Measurements from ENCODE around the gene ZDHHC11.

ZDHHC11 gene, protein sequence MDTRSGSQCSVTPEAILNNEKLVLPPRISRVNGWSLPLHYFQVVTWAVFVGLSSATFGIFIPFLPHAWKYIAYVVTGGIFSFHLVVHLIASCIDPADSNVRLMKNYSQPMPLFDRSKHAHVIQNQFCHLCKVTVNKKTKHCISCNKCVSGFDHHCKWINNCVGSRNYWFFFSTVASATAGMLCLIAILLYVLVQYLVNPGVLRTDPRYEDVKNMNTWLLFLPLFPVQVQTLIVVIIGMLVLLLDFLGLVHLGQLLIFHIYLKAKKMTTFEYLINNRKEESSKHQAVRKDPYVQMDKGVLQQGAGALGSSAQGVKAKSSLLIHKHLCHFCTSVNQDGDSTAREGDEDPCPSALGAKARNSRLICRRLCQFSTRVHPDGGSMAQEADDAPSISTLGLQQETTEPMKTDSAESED

DNA sequence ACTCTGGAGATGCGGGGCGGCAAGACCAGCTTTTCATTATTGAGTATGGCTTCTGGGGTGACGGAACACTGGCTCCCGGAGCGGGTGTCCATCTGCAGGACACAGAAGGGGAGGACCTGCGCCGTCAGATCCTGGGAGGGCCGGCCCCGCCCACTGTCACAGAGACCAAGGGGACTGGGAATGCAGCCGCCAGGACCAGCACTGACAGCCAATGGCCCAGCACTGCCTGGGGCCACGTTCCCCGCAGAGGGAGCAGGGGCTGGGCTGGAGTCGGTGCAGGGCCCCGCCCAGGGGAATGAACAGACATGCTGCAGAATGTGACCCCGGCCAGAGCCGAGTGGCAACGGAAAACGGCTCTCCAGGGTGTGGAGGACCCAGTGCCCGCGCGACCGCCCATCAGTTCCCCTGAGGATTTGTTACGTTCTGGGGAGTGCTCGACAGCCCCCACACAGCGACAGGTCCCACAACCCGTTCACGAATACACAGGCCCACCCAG is at the start of gene ZDHHC11:
TSS of gene ZDHHC11 (minus strand) at position 476 of the 496 bp plus-strand sequence. CDS start at position 92, 384 bp downstream.
- DNase-seq (ENCODE audit: low spot score) = peak; percentile 25

DNA sequence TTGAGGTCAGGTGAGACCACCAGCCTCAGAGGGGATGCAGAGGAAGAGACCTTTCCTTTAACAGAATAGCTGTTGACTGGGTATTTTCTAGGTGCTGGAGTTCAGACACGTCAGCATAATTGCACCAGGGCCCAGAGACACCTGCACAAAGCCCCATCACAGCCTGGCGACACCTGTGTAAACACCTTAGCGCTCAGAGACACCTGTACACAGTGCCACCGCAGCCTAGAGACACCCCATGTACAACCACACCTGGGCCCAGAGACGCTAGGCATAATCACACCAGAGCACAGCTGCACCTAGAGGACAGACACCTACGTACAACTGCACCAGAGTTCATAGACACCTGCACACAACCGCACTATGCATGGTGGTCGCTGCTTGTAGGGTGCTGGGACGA is 42.9 kb upstream of the ZDHHC11 start:
- DNase-seq (ENCODE audit: low spot score) = no peak

DNA sequence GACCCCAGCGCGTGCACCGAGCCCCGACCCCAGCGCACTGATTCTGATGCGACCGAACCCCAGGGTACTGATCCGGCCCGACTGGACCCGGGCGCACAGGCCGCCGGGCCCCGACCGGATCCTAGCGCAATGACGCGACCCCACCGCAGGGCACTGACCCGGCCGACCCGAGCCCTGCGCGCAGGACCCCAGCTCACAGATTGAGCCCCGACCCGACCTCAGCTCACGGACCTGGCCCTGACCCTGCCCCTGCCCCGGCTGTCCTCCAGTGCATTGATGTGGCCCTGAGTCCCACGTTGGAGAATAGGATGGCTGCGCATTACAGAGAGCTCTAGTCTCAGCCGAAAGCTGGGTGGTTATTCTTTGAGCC is 42.3 kb upstream of the ZDHHC11 start:
- DNase-seq (ENCODE audit: low spot score) = no peak

DNA sequence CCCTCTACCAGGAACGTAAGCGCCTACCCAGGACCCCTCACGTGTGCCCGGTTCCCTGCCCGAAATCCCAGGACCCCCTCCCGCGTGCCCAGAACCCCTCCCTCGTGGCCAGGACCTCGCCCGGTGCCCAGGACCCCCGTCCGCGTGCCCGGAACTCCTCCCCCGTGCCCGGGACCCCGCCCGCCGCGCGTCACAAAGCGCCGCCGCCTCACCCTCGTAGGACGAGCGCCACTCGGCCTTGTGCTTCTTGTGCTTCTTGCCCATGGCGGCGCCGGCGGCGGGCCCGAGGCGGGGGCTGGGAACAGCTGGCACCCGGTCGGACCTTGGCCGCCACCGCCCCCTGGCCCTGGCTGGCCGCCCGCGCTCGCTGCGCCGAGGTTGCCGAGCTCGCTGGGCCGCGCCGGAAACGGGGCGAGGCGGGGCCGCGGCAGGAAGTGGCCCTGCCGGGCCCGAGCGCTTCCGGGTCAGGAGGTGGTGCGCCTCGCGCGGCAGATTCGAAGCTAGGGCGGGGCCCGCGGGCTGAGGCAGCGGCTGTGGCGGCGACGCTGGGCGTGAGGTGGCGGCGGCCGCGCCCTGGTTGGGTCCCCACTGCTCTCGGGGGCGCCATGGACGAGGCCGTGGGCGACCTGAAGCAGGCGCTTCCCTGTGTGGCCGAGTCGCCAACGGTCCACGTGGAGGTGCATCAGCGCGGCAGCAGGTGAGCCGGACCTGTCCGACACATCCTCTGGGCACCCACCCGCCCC is 41.8 kb upstream of the ZDHHC11 start, which contains the start of the genes BRD9 and TRIP13:
TSS of gene BRD9 (minus strand) at position 408 of the 743 bp plus-strand sequence. CDS start at position 264, 144 bp downstream.
TSS of gene TRIP13 (plus strand) at position 491 of the 743 bp plus-strand sequence. CDS start at position 606, 115 bp downstream.
- peak; percentile 70 for DNase-seq (ENCODE audit: low spot score)

DNA sequence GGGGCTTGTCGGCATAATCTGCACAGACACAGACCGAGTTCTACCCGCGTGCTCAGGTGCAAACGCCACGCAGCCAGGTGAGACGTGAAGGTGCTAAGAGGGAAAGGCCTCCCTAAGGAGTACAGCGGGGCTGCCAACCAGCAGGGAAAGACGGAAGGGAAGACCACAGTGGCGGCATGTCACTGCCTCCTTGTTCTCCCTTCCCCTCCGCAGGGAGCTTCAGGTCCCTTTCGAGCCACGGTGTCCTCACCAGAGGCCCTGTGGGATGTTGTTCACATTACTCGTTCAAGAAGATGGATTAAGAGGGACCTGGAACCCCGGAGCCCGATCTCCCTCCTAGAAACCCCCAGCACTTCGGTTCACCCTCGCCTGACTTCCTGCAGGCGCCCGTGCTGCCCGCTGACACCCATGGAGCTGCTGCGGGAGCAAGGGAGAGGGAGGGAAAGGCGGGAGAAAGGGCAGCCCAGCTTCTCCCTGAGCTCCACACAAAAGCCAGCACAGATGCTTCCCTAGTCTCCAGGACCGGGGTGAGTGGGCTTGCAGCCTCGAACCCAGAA is 41.1 kb upstream of the ZDHHC11 start:
- no peak for DNase-seq (ENCODE audit: low spot score)

DNA sequence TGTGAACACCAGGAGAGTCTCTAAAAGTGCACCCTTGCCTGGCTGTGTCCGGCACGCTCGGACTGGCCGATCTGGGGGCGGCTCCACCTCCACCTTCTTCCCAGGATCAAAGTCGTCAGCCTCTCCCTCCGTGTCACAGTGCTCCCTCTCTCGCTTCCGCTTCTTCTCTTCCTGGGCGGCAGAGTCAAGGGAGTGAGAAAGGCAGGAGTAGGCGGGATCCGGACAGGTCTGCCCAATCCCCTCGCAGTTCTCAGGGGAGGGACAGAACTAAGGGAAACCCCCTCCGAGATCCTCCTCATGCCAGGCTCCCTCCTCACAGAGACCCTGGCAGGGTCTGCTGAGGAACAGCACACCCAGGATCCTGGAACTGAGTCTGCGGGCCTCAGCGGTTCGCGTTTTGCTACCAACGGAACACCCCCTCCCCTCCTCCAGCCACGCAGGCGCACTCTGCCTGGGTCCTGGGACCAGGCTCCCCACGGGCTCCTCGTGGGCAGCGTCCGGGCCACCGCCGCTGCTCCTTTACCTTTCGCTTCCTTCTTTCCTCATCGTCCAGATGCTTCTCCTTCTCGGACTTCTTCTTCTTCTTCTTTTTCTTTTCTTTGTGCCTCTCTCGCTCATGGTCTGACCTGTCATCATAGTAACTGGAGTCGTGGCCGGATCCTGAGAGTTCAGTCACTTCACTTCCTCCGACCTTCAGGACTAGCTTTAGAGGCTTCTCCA is 40.5 kb upstream of the ZDHHC11 start:
- DNase-seq (ENCODE audit: low spot score) = no peak

DNA sequence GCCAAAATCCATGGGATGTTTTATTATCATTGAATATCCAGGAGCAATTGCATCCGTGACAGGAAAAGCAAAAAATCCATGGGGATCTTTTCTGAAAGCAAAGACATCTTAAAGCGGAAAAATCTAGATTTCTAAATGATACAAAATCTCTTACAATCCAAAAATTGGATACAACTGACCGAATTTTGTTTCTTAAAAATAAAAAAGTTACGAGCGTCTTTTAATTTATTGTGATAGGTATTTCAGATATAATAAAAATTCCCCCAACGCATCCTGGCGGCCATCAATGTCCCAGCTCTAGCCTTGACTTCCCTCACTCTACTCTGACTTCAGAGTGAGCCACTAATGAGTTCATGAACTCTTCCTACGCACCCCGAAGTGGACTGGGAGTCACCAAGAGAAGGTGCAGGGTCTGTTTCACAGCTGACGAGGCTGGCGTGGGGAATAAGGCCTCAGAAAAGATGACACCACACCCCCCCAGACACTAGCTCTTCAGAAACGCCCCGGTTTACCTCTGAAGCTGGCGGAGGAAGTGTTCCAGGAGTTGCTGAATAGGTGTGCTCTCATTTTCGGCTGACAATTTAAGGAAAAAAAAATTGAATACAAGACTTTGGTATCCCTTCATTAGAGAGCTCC is 38.4 kb upstream of the ZDHHC11 start:
- DNase-seq (ENCODE audit: low spot score) = no peak

DNA sequence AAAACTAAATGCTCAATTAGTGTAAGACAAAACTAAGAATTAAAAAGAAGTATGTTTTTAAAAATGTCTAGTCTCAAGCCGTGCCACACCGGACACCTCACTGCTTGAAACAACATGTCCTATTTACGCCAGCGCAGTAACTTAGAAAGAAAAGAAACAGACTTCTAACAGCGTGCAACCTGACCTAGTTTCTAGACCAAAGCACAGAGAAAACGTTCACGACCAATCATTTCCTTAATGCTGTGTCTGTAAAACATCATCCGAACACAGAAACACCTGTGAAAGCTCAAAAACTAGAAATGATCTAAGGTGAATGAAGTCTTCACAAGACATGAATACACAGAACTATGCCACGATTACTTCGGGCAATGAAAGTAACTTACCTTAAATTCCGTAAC is 37.9 kb upstream of the ZDHHC11 start:
- DNase-seq (ENCODE audit: low spot score) = no peak

DNA sequence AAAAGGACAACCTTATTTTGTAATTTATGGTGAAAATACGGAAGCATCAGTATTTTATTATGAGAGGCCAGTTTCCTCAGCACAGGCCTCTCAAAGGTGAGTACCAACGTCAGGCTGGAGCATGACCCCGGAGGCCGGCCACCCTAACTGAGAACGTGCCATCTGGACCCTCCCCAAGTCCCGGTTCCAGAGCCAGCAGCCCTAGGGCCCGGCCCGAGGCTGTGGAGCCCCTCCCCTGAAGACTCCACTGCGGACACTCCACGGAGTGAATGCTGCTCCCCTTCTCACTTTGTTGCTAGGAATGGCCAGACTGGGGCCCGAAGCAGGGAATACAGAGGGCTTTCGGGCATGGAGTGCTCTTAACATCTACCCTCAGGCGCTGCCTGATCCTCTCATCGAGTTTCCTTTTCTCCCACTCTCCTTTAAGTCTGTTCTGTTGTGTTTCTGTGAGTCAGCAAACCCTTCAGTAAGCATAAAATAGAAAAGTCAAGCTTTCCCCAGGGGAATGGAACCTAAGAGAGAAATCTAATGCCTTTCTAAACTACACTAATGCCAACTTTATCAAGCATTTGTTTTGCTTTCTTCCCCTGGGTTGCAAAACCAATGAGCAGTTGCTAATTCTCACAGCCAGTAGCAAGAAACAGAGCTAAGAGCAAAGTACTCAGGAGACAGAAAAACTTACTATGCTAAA is 37.3 kb upstream of the ZDHHC11 start:
- no peak for DNase-seq (ENCODE audit: low spot score)

DNA sequence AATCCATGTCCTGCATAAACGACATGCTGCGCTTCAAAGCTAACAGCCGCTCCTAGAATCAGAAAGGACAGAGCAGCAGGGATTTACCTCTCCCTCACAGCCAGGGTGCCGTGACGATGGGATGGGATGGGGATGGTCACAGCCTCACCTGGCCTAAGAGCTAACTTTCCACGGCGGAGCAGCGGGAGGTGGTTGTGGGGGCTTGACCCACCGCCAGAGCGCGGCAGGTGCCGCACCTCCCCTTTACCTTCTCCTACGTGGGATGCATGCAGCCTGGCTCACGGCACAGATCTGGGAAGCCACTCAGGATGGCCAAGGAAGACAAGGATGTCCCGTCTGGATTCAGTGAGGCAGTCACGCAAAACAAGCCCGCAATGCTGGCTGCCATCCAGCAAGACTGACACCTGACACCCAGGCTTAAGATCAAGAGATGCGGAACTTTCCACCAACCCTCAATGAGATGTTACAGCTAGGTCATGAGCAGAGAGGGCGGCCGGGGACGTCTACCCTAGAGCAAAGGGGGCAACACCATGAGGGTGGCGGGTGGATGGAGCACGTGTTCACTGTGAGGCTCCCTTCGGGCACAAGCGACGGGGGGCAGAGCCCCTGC is 36.0 kb upstream of the ZDHHC11 start:
- DNase-seq (ENCODE audit: low spot score) = no peak

DNA sequence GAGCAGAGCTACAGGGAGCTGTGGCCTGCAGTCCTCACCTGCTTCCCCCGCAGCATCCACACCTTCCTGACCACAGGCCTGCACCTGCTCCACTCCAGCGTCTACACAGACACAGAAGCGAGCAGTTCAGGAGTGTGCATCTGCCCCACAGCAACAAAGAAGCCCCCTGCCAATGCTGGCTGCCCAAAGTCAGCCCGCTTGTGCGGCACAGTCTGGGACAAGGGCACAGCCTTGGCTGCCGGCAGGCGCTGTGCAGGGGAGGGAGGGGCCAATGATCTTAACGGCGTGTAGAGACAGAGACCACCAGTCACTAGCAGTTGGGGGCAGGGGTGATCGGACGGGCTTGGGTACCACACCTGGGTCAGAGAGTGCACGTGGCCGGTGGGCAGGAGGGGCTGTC is 35.2 kb upstream of the ZDHHC11 start:
- no peak for DNase-seq (ENCODE audit: low spot score)

DNA sequence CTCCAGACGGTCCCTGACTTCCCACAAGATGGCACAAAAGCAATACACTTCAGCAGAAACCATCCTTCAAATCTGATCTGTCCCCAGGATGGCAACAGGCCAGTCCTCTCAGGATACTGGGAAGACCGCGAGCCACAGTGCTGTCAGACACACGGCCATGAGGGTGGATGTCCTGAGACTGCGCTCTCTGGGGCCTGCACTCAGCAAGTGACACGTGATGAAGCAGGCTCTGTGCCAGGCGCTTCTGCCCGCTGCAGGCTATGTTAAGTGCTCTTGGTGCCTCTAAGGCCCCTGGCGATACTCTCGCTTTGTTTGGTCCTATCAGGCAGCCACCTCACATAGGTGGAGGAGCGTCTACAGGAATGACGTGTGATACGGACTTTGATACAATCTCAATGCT is 34.7 kb upstream of the ZDHHC11 start:
- DNase-seq (ENCODE audit: low spot score) = peak; percentile 39

DNA sequence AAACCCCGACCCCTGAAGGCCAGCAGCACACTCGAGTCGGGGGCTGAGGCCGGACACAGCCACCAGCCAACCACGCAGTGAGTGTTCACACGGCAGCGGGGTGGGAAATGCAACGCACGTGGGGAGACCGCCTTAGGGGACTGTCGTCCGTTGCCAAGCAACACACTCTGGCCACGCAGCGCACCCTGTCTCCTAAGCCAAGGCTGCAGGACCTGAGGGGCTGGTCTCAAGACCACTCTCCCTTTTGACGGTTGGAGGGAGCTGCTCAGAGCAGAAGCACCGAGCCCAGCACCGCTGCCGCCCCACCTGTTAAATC is 34.3 kb upstream of the ZDHHC11 start:
- no peak for DNase-seq (ENCODE audit: low spot score)

DNA sequence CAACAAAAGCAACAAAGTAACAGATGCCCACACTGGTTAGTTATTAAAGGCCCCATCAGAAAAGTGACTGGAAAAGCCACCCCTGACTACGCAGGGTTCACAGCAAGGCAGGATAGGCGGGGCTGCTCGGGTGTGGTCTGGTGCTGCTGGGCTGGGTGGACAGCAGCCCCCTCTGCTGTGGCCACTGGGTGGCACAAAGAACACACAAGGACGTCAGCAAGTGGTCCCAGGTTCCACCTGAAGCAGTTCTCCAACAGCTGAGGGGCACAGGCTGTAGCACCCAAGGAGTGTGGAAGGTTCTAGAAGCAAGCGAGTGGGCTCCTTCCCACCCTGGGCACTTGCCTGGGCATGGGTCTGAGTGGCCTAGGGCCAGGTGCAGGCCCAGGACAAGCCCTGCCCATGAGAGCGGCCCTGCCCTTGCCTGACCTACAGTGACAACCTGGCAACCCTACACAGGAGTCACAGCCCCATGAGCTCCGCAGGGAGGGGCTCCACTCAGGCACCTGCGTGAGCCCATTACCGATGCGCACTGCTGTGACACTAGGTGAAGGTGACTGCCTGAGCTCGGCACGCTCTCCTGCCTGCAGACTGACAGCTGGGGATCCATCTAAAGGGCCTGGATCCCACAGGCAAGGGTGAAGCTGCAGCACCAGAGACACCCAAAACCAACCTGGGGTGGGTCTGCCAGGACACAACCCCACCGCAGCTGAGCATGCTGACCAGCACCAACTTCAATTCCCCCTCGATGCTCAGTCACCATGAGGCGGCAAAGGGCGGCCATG is 33.8 kb upstream of the ZDHHC11 start:
- no peak for DNase-seq (ENCODE audit: low spot score)

DNA sequence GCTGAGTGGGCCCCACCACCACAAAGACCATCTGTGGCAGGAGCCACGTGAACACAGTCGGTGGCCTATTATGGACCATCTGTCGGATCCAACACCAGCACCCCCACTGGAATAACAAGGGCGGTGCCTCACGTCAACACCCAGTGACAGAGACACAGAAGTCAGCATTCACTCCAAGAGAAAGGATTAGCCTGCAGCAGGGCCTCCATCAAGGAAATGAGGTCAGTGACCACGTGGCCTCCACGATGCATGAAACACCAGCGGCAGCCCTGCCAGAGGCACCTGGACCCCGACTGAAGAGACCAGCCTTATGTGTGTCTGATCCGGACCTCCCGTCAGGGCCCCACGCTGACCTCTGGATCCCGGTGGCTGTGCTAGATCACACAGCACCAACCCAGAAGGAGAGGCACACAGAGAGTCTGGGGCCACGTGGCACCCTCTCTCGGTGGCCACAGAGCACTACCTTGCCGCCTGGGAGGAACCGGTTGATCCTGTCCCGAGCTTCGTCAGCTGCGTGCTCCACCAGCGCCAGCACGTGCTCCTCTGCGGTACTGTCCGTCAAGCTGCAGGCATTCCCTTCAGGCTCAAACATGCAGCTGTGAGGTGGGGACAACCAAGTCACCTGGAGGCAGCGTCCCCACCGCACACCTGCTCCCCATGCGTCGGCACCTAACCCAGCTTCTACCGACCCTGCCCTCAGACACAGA is 32.8 kb upstream of the ZDHHC11 start:
- DNase-seq (ENCODE audit: low spot score) = peak; percentile 28

DNA sequence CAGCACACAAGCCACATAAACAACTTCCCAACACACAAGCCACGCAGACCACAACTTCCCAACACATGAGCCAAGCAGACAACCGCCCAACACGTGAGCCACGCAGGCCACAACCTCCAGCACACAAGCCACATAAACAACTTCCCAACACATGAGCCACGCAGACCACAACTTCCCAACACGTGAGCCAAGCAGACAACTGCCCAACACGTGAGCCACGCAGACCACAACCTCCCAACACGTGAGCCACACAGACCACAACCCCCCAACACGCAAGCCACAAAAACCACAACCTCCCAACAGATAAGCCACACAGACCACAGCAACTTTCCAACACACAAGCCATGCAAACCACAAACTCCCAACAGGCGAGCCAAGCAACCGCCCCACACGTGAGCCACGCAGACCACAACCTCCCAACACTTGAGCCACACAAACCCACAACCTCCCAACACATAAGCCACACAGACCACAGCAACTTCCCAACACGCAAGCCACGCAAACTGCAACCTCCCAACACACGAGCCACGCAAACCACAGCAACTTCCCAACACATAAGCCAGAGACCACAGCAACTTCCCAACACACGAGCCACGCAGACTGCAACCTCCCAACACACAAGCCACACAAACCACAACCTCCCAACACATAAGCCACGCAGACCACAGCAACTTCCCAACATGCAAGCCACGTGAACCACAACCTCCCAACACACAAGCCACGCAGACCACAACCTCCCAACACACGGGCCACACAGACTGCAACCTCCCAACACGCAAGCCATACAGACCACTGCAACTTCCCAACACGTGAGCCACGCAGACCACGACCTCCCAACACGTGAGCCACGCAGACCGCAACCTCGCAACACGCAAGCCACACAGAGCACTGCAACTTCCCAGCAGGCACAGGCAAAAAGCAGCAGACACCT is 31.7 kb upstream of the ZDHHC11 start:
- no peak for DNase-seq (ENCODE audit: low spot score)

DNA sequence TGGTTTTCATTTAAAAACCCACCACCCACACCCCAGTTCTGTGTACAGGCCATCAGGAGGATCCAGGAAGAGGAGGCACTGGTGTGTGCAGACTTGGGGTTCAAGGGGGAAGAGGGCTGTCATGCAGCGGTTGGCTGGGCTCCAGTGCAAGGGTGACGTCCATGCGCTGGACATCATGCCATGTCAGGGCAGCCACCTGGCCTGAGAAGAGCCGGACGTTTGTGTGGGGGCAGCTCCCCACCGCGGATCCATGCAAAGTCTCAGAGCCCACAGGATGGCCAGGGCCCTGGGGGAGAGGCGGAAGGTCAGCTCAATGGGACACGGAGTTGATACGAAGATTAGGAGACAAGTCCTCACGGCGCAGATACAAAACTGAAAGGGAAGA is 30.8 kb upstream of the ZDHHC11 start:
- DNase-seq (ENCODE audit: low spot score) = no peak
